NCI-H1694 treated with DMSO at 0.1 percent for 48 hours (cell line): ENCODE results near the gene CLSTN1.

Experiments
- DNase-seq: peaks from one replicate; lab custom pipeline; 2025; lab: John Stamatoyannopoulos, UW

The CLSTN1 gene

GRCh38 chr1:9823943-9824701 is at the start of gene CLSTN1:
Gene CLSTN1 (minus strand): TSS chr1:9823965. CDS start chr1:9823733, 232 bp downstream.
- DNase-seq: peak; percentile 37

DNA sequence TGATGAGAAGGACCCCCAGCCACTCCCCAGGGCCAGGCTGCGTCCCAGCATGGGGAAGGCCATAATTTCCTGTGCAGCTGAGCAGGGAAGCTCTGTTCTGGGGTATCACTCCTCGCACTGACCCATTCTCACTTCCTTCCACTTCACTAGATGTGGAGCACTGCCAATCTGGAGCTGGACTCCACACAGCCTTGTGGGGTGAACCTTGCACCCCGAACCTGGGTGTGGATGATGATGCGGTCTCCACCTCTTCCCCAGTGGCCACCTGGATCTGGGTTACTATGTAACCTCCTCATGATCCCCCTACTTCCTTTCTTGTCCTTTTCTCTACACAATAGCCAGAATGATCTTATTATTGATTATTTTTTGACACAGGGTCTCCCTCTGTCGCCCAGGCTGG is 49.6 kb upstream of the CLSTN1 start:
- DNase-seq: no peak

GRCh38 chr1:9872430-9873165 is 48.8 kb upstream of the CLSTN1 start:
- peak; percentile 88 for DNase-seq

GRCh38 chr1:9871707-9872425 is 48.1 kb upstream of the CLSTN1 start:
- no peak for DNase-seq

DNA sequence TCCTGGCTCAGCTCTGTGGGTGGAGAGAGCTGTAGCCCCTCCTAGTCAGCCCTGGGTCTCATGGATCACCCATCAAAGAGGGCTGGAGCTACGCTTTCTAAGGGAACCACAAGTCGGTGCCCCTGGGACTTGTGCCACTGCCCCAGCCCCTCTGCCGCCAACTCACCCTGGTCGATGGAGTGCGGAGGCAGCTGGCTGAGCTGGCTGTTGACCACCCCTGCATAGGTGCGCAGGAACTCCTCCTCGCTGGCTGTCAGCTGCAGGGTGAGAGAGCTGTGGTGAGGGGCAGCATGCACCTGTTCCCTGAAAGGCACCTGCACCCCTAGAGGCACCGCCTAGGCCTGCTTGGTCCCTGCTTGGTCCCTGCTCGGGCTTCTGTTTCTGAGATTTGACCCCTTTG is 47.3 kb upstream of the CLSTN1 start:
- DNase-seq: no peak

DNA sequence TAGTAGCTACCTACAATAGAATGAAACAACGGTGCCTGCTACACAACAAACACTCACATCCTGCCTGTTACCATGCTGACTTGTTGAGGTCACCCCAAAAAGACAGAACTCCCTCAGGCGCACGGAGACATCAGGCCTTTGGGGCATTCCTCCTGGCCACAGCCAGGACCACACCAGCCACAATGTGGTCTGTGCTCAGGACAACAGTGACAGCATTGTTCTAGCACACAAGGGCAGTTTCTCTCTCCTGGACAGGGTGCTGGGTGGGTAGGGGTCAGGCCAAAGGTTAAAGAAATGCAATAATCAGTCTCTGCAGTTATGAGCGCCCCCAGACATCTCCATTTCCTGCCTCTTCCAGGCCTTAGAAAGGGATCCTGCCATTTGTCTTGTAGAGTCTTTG is 46.8 kb upstream of the CLSTN1 start:
- no peak for DNase-seq

- DNase-seq: no peak
Observed at GRCh38 chr1:9869831-9870251, 46.1 kb upstream of the CLSTN1 start.

- no peak for DNase-seq
Observed at GRCh38 chr1:9868244-9868590, 44.5 kb upstream of the CLSTN1 start.

- peak; percentile 33 for DNase-seq
Observed at GRCh38 chr1:9867408-9868243, 43.9 kb upstream of the CLSTN1 start.

GRCh38 chr1:9866836-9867235 is 43.1 kb upstream of the CLSTN1 start:
- DNase-seq: no peak

DNA sequence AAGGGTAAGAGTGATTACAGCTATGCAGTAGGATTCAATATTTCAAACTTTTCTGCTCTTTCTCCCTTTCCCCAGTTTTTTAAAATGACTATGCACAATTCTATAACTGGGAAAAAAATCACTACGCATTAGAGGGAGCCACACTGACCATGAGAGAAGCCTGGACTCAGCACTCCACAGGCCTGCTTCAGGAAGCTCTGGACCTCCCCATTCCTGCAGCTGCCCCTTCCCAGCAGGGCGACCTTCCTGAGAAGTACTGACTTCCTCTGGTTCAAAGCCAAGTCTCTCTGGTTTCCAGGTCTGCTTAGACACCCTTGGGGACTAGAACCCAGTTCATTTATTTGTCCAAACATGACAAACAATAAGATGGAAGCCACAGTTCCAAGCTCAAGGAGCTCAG is 42.0 kb upstream of the CLSTN1 start:
- DNase-seq: no peak

DNA sequence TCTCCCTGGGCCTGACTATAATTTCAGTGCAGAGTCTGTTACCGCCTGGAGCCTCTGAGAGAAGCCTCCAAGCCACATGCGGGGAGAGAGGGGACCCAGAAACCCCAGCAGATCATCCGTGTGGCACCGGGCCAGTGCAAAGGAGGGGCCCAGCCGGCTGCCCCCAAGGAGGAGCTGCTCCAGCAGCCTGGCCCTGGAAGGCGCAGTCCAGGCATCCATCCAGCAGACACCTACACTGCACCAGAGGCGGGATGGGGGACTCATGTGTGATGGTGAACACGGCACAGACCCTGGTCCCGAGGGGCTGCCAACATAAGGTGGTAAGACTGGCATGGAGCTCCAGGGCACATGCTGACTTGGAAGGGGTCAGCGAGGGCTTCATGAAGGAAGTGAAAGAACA is 39.6 kb upstream of the CLSTN1 start:
- no peak for DNase-seq

DNA sequence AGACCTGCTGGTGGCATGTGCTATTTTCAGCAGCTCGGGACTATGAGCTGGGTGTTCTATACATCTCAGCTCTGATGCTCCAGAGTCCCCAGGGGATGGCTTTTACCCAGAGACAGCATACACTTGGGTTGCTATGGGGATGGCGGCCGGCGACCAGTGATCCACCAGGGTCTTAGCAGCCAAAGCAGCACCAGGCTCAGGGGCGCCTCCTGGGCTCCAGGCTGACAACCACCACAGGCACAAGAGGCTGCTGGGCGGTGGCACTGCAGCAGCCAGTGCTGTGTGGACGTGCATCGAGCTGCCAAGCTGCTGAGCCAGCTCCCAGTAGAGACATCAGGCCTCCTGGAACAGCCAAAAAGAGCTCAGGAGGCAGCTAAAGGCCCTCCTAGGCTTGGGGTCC is 37.6 kb upstream of the CLSTN1 start:
- DNase-seq: peak; percentile 61

- DNase-seq: peak; percentile 55
Observed at GRCh38 chr1:9860887-9861286, 37.1 kb upstream of the CLSTN1 start.

DNA sequence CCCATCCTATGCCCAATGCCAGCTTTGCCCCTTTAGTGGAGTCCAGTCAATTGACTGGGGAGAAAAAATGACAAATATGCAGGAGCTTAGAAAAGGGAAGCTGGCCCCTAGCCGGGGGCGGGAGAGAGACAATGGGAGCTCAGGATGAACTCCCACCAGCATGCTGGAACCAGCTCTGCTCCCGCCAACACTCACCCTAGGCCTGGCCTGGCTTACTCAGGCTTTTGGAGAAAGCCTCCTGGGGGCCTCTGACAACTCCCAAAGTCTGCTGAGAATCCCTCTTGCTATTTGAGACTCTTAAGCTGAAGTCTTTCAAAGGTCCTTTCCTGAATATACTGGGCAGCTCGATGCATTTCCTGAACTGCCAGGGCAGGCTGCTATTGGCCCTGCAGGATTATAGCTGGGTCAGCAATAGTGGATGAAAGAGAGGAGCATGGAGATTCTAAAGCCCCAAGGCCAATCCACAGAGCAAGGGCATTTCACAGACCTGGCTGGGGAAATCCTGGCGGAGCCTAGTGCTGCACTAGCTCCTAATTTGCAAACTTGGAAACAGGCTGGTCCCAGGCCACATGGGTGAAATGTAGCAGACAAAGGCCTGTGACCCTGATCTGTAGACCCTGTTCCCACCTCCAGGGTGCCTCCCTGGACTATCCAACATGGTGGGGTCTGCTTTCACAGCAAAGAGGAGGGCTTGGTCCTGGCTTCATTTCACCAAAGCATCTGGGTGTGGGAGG is 35.7 kb upstream of the CLSTN1 start:
- DNase-seq: no peak

DNA sequence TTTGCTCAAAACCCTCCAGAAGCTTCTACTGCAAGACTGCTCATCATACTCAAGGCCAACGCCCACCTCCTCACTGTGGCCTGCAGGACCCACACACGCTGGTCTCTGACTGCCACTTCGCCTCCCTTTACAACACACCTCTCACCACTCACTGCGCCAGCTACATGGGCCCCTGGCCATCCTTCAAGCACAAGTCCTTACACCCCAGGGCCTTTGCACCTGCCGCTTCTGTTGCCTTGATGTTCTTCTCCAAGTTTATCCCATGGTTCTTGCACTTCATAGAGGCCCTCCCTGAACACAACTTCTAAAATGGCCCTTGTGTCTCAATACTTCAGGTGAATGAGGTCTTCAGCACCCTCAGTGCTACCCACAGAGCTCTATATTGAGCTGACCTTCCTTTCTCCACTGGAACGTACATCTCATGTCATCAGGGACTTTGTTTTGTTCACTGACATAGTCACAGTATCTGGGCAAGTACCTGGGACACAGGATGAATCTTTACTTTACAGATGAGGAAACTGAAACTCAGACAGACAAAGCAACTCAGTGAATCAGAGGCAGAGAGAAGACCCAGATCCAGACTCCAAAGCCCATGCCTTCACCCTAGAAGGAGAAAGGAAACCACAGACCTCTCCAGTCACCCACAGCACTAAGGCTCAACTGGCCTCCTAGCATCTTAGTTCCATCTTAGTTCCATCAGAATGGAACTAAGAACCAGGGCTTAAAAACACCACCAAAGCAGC is 34.7 kb upstream of the CLSTN1 start:
- no peak for DNase-seq

DNA sequence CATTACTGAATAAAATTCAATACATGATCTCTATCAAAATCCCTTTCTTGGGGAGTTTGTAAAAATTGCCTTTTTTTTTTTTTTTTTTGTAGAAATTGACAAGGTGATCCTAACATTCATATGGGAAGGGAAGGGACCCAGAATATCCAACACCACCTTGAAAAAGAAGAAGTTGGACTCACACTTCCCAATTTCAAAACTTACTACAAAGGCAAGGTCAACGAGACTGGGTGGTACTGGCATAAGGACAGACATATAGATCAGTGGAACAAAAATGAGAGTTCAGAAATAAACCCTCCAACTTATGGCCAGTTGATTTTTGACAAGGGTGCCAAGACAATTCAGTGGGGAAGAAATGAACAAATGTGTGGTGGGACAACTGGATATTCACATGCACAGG is 31.4 kb upstream of the CLSTN1 start:
- no peak for DNase-seq

- DNase-seq: no peak
Observed at GRCh38 chr1:9853249-9853595, 29.5 kb upstream of the CLSTN1 start.

- peak; percentile 88 for DNase-seq
Observed at GRCh38 chr1:9852410-9853248, 28.9 kb upstream of the CLSTN1 start.

DNA sequence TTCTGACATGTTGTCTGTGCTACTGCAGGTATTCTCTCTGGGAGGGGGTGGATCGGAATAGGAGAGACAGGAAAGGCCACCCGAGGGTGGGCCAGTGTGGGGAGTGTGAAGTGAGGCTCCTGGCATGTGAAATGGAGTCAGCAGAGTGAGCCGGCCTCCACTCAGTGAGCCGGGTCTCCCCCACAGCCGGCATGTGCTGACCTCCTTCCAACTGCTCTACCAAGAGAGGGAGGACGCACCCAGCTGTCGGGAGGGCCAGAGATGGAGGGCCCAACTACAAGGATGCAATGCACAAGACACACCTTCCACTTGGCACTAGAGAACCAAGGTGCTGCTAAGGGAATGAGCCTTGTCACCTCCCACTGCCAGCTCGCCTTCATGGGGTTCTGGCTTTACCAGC is 28.2 kb upstream of the CLSTN1 start:
- DNase-seq: no peak
